Dermis microvascular lymphatic vessel endothelial cell (primary cell): ENCODE measurements around the gene PGA3. TPM values are rescaled to one million over a fixed set of nuclear protein-coding genes. Genes with fewer than 3 reads are reported as not detected.
"Not testable (repeated sequence)": the region's sequence is repeated elsewhere in the genome, so short reads cannot be mapped to it uniquely, and the experiment has no call there.

Source experiments
- DNase-seq, 2 donors: peaks; one replicate each; pipeline versions ENCODE4 v3.0.0 to v3.0.0-alpha.2; 2010; ENCODE audit warnings: low read depth in 2 of 2
- total RNA-seq: library from RNA; depleted of rRNA; stranded (reverse); fragments of >200 nt; gene quantifications from 2 replicates; pipeline ENCODE4 v1.2.1, GENCODE V29; 2014

Gene PGA3
- total RNA-seq = not detected in 2 replicates

DNA sequence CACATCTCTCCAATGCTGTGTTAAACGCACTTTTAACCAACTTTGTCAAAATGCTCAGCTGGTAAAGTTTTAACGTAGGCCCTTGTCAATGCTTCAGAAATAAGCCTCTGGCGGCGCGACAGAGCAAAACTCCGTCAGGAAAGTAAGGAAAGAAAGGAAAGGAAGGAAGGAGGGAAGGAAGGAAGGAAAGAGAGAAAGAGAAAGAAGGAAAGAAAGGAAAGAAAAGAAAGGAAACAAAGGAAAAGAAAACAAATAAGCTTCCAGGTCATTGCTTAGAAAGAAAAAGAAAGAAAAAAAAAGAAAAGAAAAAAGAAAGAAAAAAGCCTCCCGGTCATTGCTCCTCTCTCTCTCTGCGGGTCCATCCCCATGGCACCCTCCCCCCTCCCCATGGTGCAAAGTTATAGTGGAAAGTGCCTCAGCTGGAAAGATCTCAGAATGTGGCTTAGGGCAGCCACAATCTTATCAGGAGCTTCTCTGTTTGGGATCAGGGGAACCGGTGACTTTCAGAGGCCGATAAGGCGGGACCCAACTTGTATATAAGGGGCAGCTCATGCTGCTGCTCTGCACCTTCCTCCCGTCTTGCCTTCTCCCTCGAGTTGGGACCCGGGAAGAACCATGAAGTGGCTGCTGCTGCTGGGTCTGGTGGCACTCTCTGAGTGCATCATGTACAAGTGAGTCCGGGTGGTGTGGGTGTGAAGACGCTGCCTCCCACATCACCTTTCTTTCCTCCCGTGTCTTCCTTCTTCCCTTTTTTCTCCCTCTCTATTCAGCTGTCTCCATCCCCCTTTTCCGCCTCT, at the start of gene PGA3:
PGA3 (plus strand) TSS at position 566 of the 797 bp plus-strand sequence; CDS start at position 616, 50 bp downstream.
- not testable (repeated sequence) for DNase-seq

DNA sequence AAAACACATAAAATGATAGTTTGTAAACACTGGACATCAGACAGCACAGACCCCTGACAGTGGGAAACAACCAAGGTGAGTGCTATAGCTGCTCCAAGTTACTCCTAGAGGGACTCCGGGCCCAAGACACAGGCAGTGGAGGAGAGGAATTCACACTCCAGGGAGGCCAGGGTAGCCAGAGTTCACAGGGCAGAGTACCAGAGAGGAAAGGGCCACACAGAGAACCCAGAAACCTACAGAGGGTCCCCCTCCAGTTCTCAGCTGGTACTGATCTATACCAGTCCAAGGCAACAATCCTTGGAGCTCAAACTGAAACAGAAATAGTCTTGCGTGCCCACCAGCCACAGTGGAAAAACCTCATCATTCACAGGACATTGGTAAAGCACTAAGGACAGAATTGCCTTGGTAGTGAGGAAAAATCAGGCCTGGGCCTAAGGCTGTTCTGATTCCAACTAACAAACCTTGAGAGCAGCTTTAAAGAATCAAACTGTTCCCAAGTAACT, 49.7 kb upstream of the PGA3 start:
- peak; percentile 25 to 48 for DNase-seq

DNA sequence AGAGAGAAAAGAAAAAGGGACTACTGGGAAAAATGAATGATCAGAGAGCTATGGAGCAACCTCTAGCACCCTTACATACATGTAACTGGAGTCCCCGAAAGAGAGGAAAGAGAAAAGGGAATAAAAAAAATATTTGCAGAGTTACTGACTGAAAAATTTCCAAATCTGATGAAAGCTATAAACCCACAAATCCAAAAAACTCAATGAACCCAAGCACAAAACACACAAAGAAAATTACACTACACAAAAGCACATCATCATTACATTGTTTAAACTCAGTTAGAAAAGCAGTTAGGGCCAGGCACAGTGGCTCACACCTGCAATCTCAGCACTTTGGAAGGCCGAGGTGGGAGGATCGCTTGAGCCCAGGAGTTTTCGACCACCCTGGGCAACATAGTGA, 48.8 kb upstream of the PGA3 start:
- DNase-seq = no peak

DNA sequence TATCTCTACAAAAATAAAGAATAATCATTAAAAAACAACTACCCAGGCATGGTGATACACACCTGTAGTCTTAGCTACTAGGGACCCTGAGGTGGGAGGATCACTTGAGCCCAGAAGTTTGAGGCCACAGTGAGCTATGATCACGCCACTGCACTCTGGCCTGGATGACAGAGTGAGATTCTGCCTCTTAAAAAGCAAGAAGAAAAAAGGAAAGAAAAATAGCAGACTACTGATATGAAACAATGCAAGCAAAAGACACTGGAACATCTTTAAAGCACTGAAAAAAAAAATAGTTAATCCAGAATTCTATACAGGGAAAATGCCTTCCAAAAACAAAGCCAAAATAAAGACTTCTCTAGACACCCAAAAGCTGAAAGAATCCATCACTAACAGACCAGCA, 48.0 kb upstream of the PGA3 start:
- no peak for DNase-seq

GRCh38 chr11:61155741-61156140, 47.6 kb upstream of the PGA3 start:
- no peak for DNase-seq

GRCh38 chr11:61157743-61158142, 45.6 kb upstream of the PGA3 start:
- DNase-seq = no peak

DNA sequence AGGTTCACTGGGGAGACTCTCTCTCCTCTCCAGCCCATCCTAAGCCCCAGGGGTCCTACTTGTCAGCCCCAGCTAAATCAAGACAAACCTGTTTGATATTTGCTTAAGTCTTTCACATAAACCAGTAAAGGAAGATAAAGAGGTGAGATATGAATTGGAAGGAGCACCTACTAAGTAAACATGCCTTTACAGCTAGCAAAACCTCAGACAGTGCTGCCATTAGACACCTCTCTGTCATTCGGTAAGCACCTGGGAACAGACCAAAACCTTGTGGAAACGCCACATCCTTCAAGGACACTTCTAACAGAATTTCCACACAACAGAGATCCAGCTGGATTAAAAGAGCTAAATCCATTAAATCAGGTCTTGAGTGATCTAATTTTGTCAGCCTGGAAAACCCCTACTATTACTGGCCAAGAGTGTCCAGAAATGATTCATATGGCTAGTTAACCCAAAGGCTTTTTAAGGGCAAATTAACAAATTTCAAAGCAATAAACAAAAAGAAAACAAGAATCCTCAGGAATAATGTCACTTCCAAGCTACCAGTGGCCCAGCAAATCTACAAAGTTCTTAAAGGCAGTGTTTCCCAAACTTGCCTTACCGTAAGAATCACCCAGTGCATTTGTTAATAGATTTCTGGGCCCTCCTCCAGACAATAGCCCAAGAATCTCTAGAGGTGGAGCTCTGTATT, 44.5 kb upstream of the PGA3 start:
- peak in 1 of 2 donors; percentile 69 for DNase-seq

GRCh38 chr11:61160487-61161189, 42.7 kb upstream of the PGA3 start:
- DNase-seq = peak in 1 of 2 donors; percentile 17

DNA sequence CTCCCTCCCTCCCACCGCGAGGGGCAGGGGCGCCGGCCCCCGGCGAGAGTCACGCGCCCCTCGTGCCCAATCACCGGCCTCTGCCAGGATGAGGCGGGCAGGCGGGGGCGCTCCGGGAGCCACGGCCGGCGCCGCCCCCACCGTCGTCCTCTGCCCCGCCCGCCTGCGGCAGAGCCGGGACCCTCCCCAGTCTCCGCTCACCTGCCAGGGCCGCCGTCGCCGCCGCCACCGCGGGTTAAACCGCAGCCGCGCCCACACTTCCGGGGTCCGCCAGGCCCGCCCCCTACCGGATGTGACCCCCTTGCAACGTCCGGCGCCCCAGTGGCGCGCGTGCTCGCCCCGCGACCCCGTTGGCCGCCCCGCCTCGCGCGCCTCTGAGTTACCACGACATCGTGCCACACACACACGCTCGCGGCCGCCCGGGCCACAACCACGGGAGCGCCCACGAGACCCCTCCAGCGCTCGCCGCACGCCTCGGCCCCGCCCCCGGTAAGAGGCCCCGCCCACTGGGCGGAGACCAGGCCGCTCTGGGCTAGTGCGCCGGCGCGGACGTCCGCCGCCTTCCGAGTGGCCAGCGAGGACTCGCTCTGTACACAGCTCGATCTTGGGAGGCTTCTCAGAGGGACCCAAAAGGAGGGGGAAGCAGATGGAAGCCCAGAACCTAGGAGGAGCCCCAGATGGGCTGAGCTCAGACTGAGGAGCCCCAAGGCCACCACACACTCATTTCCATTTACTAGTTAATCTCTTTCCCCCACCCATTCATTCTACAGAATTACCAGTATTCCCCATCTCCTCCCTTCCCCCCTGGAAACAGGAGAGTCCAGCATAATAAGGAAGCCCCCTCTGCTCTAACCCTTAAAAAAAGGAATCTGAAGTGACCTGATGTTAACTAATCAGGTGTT, 41.9 kb upstream of the PGA3 start, which contains the start of gene VPS37C:
VPS37C (minus strand) TSS at position 237 of the 902 bp plus-strand sequence. CDS start 22,597 bp downstream, outside the sequence.
- peak; percentile 35 to 84 for DNase-seq

- DNase-seq = peak in 1 of 2 donors; percentile 78
Measured at GRCh38 chr11:61162092-61162941, 41.0 kb upstream of the PGA3 start.

GRCh38 chr11:61163021-61163420, 40.3 kb upstream of the PGA3 start:
- DNase-seq = no peak

DNA sequence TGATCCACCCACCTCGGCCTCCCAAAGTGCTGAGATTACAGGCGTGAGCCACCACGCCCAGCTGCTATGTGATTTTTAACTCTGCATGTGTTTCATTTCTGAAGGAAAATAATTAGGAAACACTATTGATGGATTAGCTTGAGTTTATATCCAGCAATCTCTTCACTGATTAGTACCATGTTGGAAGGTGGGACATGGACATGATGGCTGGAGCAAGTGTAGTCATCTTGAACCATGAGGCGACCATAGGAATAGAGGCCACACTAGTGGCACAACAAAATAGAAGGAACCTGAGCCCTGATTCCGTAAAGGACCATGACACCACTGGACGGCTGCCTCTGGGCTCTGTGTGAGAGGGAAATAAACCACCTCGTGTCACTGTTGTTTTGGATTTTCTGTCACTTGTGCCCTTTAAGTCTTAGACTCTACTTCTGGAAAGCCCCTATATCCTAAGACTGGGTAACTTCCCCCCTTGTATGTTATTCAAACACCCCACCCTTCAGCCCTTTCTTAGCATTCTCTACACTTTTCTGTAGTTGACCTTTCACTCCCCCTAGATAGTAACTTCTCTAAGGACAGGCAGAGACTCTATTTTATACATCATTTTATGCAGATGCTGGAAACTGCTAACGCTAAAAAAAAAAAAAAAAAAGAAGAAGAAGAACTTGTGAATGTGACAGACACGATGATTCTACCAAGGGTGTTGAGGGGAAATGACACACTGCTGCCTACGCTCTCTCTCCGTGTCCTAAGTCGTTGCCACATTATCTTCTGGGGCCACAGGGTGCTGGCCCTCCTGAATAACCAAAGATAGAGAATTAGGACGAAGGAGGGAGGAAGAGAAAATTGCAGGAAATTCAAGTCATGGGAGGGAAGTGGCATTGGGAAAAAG, 39.4 kb upstream of the PGA3 start:
- no peak for DNase-seq

GRCh38 chr11:61164606-61165424, 38.5 kb upstream of the PGA3 start:
- no peak for DNase-seq

- not testable (repeated sequence) for DNase-seq
Measured at GRCh38 chr11:61165785-61166184, 37.5 kb upstream of the PGA3 start.

- DNase-seq = not testable (repeated sequence)
Measured at GRCh38 chr11:61166331-61166730, 37.0 kb upstream of the PGA3 start.

DNA sequence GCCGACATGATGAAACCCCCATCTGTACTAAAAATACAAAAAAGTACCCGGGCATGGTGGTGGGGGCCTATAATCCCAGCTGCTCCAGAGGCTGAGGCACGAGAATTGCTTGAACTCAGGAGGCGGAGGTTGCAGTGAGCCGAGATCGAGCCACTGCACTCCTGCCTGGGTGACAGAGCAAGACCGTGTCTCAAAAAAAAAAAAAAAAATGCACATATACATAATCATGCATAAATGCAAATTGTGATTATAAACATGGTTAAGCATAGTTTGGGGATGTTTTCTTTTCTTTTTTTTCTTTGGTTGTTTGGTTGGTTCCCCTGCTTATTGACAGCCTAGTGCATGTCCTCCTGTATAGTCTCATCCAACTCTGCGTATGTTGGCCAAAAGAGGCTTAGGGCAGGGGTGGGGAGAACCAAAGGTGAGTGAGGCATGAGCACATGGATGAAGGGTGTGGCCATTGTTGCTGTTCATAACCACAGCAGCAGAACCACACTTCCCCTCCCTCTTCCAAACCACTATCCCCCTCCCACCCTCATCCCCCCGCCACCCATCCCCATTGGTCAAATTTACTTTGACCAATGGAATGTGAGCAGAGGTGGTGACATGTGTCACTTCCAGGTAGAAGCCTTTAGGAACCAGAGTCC, 35.1 kb upstream of the PGA3 start:
- DNase-seq = no peak

GRCh38 chr11:61168800-61169199, 34.5 kb upstream of the PGA3 start:
- DNase-seq = no peak
